BLaER1 (cell line): Measurements from ENCODE around the gene ERMP1.
"Not testable (repeated sequence)": the region's sequence is repeated elsewhere in the genome, so short reads cannot be mapped to it uniquely, and the experiment has no call there.

Experiments used
- H3K27ac ChIP-seq: shearing (Covaris generic); formaldehyde crosslinking; 2 replicates; pipeline ENCODE4 v1.8.1; 2022
- H3K27me3 ChIP-seq: shearing (Covaris generic); formaldehyde crosslinking; 2 replicates; pipeline ENCODE4 v1.8.1; 2022
- H3K36me3 ChIP-seq: shearing (Covaris generic); formaldehyde crosslinking; 2 replicates; pipeline ENCODE4 v1.8.1; 2022
- H3K4me1 ChIP-seq: shearing (Covaris generic); formaldehyde crosslinking; 2 replicates; pipeline ENCODE4 v1.8.1; 2022
- H3K4me2 ChIP-seq: shearing (Covaris generic); formaldehyde crosslinking; 2 replicates; pipeline ENCODE4 v1.8.1; 2022
- H3K4me3 ChIP-seq: shearing (Covaris generic); formaldehyde crosslinking; 2 replicates; pipeline ENCODE4 v1.8.1; 2022
- H3K9ac ChIP-seq: shearing (Covaris generic); formaldehyde crosslinking; 2 replicates; pipeline ENCODE4 v1.8.1; 2022
- H3K9me3 ChIP-seq: shearing (Covaris generic); formaldehyde crosslinking; 2 replicates; pipeline ENCODE4 v1.8.1; 2022
- H4K20me1 ChIP-seq: shearing (Covaris generic); formaldehyde crosslinking; 2 replicates; pipeline ENCODE4 v1.8.1; 2022
- Cebpa-rat ChIP-seq: shearing (Covaris generic); IDR thresholded peaks from 2 replicates; pipeline ENCODE4 v1.8.1; 2022

The ERMP1 gene, protein sequence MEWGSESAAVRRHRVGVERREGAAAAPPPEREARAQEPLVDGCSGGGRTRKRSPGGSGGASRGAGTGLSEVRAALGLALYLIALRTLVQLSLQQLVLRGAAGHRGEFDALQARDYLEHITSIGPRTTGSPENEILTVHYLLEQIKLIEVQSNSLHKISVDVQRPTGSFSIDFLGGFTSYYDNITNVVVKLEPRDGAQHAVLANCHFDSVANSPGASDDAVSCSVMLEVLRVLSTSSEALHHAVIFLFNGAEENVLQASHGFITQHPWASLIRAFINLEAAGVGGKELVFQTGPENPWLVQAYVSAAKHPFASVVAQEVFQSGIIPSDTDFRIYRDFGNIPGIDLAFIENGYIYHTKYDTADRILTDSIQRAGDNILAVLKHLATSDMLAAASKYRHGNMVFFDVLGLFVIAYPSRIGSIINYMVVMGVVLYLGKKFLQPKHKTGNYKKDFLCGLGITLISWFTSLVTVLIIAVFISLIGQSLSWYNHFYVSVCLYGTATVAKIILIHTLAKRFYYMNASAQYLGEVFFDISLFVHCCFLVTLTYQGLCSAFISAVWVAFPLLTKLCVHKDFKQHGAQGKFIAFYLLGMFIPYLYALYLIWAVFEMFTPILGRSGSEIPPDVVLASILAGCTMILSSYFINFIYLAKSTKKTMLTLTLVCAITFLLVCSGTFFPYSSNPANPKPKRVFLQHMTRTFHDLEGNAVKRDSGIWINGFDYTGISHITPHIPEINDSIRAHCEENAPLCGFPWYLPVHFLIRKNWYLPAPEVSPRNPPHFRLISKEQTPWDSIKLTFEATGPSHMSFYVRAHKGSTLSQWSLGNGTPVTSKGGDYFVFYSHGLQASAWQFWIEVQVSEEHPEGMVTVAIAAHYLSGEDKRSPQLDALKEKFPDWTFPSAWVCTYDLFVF

DNA sequence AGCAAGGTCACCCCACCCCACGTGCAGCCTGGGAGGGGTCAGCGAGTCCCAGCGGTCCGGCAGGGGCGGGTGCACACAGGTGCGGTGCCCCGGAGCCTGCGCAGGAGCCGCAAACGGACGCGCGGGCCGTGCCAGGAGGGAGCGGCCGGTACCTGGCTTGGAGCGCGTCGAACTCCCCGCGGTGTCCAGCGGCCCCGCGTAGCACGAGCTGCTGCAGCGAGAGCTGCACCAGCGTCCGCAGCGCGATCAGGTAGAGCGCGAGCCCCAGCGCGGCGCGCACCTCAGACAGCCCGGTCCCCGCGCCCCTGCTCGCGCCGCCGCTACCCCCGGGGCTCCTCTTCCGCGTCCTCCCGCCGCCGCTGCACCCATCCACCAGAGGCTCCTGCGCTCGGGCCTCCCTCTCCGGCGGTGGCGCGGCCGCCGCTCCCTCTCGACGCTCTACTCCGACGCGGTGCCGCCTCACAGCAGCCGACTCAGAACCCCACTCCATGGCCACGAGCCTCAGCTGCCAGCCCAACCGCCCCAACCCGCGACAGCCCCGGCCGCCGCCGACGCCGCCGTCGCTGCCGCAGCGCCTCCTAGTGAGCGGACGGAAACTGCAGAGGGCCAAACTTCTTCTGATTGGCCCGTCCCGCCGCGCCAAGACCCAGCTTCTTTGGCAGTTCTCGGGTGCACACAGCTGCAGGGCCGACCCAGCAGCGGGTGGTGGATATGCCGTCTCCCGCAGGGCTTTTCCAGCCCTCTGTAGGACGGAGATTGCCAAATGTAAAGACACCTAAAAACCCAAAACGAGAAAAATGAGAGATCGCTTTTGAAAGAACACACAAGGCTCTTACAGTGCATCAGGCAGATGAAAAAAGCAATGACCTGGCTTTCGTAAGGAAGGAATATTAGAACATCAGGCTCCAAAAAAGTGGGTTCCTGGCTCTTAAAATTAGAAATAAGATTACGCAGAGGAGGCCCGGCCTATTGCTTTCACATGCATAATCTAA, at the start of gene ERMP1:
Gene ERMP1 (minus strand): TSS at position 580 of the 992 bp plus-strand sequence. CDS start 90 bp downstream, at position 490.
- Histone ChIP-seq H3K9me3 (no peaks in the 10 kb centered on the region), H3K4me3 (peak within 1 kb of the TSS; percentile 86), H4K20me1 (peaks cover 18% of the 10 kb centered on the region), H3K27ac (peak within 1 kb of the TSS; percentile 66), H3K27me3 (peaks cover 17% of the 10 kb centered on the region; the same call in 1 of the 2 replicates), H3K4me1 (peaks cover 20% of the 10 kb centered on the region), H3K36me3 (peaks cover 18% of the 10 kb centered on the region; the same call in 1 of the 2 replicates), H3K9ac (peak within 1 kb of the TSS; percentile 79), H3K4me2 (peak within 1 kb of the TSS; percentile 97)
- no peak for TF ChIP-seq Cebpa-rat

- H3K4me3 ChIP-seq = not testable (repeated sequence)
Observed at GRCh38 chr9:5882244-5883012, 49.5 kb upstream of the ERMP1 start.

GRCh38 chr9:5879419-5880181, 46.7 kb upstream of the ERMP1 start:
- no peak overlapping the region for H3K4me2 ChIP-seq
- no peaks in the 10 kb centered on the region for H3K27me3 ChIP-seq
- no peaks in the 10 kb centered on the region; the same call in 1 of the 2 replicates for H3K4me1 ChIP-seq
- no peaks in the 10 kb centered on the region for H4K20me1 ChIP-seq
- H3K36me3 ChIP-seq = no peaks in the 10 kb centered on the region
- H3K9ac ChIP-seq = no peak overlapping the region
- no peak overlapping the region for H3K27ac ChIP-seq
- no peaks in the 10 kb centered on the region for H3K9me3 ChIP-seq
- TF ChIP-seq Cebpa-rat = no peak
- no peak overlapping the region for H3K4me3 ChIP-seq

More at GRCh38 chr9:5882244-5883012, 49.5 kb upstream of the ERMP1 start:
- not testable (repeated sequence) for H3K9ac ChIP-seq, H3K4me1 ChIP-seq, H4K20me1 ChIP-seq, H3K36me3 ChIP-seq, H3K4me2 ChIP-seq, H3K27ac ChIP-seq, H3K27me3 ChIP-seq, H3K9me3 ChIP-seq

GRCh38 chr9:5876711-5877110, 43.8 kb upstream of the ERMP1 start:
- Histone ChIP-seq H3K4me1 (no peaks in the 10 kb centered on the region; the same call in 1 of the 2 replicates), H3K27me3 (no peaks in the 10 kb centered on the region), H3K36me3 (no peaks in the 10 kb centered on the region), H3K4me2 (no peak overlapping the region), H3K9me3 (no peaks in the 10 kb centered on the region), H4K20me1 (no peaks in the 10 kb centered on the region), H3K27ac (no peak overlapping the region), H3K4me3 (no peak overlapping the region), H3K9ac (no peak overlapping the region)
- no peak for TF ChIP-seq Cebpa-rat

- Histone ChIP-seq H3K9me3 (no peaks in the 10 kb centered on the region), H3K4me1 (no peaks in the 10 kb centered on the region; the same call in 1 of the 2 replicates), H3K36me3 (no peaks in the 10 kb centered on the region), H3K4me3 (no peak overlapping the region), H3K27me3 (no peaks in the 10 kb centered on the region), H3K4me2 (no peak overlapping the region), H4K20me1 (no peaks in the 10 kb centered on the region), H3K27ac (no peak overlapping the region), H3K9ac (no peak overlapping the region)
- no peak for TF ChIP-seq Cebpa-rat
Observed at GRCh38 chr9:5876026-5876425, 43.1 kb upstream of the ERMP1 start.

DNA sequence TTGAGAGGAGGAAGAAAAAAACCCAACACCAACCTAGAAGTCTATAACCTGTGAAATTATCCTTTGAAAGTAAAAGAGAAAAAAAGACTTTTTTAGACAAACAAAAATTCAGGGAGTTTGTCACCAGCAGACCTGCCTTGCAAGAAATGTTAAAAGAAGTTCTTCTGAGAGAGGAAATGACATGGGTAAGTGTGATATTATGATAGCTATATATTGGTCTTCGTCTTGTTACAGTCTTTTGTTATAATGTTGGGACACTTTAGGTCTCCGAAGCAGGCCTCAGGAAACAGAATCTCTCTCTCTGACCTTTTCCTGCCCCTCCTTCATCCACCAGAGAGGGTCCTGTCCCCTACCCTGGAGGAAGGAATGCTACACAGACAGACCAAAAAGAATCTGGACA, 41.1 kb upstream of the ERMP1 start:
- no peak overlapping the region for H3K4me2 ChIP-seq
- H3K9me3 ChIP-seq = no peaks in the 10 kb centered on the region
- no peaks in the 10 kb centered on the region for H3K27me3 ChIP-seq
- no peaks in the 10 kb centered on the region for H3K4me1 ChIP-seq
- no peaks in the 10 kb centered on the region for H4K20me1 ChIP-seq
- H3K36me3 ChIP-seq = no peaks in the 10 kb centered on the region
- H3K9ac ChIP-seq = no peak overlapping the region
- H3K27ac ChIP-seq = no peak overlapping the region
- TF ChIP-seq Cebpa-rat = no peak
- H3K4me3 ChIP-seq = no peak overlapping the region

GRCh38 chr9:5873439-5873838, 40.5 kb upstream of the ERMP1 start:
- TF ChIP-seq Cebpa-rat = no peak
- Histone ChIP-seq H3K4me3 (no peak overlapping the region), H3K9me3 (no peaks in the 10 kb centered on the region), H4K20me1 (no peaks in the 10 kb centered on the region), H3K27me3 (no peaks in the 10 kb centered on the region), H3K36me3 (no peaks in the 10 kb centered on the region), H3K9ac (no peak overlapping the region), H3K4me1 (no peaks in the 10 kb centered on the region), H3K4me2 (no peak overlapping the region), H3K27ac (no peak overlapping the region)

GRCh38 chr9:5872511-5872910, 39.6 kb upstream of the ERMP1 start:
- H3K27me3 ChIP-seq = no peaks in the 10 kb centered on the region
- no peaks in the 10 kb centered on the region for H3K4me1 ChIP-seq
- H3K36me3 ChIP-seq = no peaks in the 10 kb centered on the region
- H3K9me3 ChIP-seq = no peaks in the 10 kb centered on the region
- H3K4me2 ChIP-seq = no peak overlapping the region
- H3K9ac ChIP-seq = no peak overlapping the region
- H3K4me3 ChIP-seq = no peak overlapping the region
- TF ChIP-seq Cebpa-rat = no peak
- no peaks in the 10 kb centered on the region for H4K20me1 ChIP-seq
- no peak overlapping the region for H3K27ac ChIP-seq
